Thyroid gland (tissue), 4 donors: ENCODE measurements around the gene STAT3. TPM values are rescaled to one million over a fixed set of nuclear protein-coding genes. Genes with fewer than 3 reads are reported as not detected.
"Not testable (repeated sequence)": the region's sequence is repeated elsewhere in the genome, so short reads cannot be mapped to it uniquely, and the experiment has no call there.

Experiments used
- DNase-seq, 2 donors: peaks; one replicate each; pipeline ENCODE4 v3.0.0-alpha.2; 2019
- H3K27ac ChIP-seq, 3 donors: fragments of 200-600 bp; sonication (generic); 1 replicate in 2 of 3; 2 replicates in 1 of 3; pipeline ENCODE4 v1.5.1; 2016 to 2019; ENCODE audit warnings: mild to moderate bottlenecking in 1 of 3, moderate library complexity in 1 of 3
- H3K27me3 ChIP-seq: fragments of 200-600 bp; sonication (generic); one replicate; pipeline ENCODE4 v1.5.1; 2019
- H3K36me3 ChIP-seq, 2 donors: fragments of 200-600 bp; sonication (generic); one replicate each; pipeline ENCODE4 v1.5.1; 2016 to 2019
- H3K4me1 ChIP-seq, 2 donors: fragments of 200-600 bp; sonication (generic); one replicate each; pipeline ENCODE4 v1.5.1; 2017 to 2019
- H3K4me3 ChIP-seq, 3 donors: fragments of 200-600 bp; sonication (generic); replicated peaks in 1 of 3; 1 replicate in 2 of 3; 2 replicates in 1 of 3; pipeline ENCODE4 v1.5.1; 2016; ENCODE audit warnings: mild to moderate bottlenecking in 1 of 3
- H3K9me3 ChIP-seq: fragments of 200-600 bp; sonication (generic); one replicate; pipeline ENCODE4 v1.5.1; 2017
- POLR2A ChIP-seq, 2 donors: fragments of 450-650 bp; IDR thresholded peaks; one replicate each; pipeline ENCODE4 v1.6.1; 2017; ENCODE audit warnings: antibody characterized with exemption in 2 of 2, mild to moderate bottlenecking in 2 of 2, moderate library complexity in 1 of 2
- WGBS, 2 donors: methylation state at CpG; one replicate each; pipeline ENCODE4 v1.1.5; 2017; 5-methylcytosine and 5-hydroxymethylcytosine counted together
- intact Hi-C: fragments of 100-400 bp; cut with DNase I; formaldehyde crosslinking; loops from one replicate; pipeline ENCODE4 v1.15.1; 2023
- total RNA-seq, 4 donors: library from RNA; depleted of rRNA; stranded (reverse); fragments of >200 nt; gene quantifications; one replicate each; pipeline ENCODE4 v1.2.3, GENCODE V29; 2016
- TF ChIP-seq, protein P1 (sequence below), 6 experiments: fragments of 200-600 bp in 3 of 6; fragments of 450-650 bp in 3 of 6; sonication (generic) in 3 of 6; IDR thresholded peaks; one replicate each; pipeline ENCODE4 v1.5.1; 2016 to 2019; ENCODE audit warnings: antibody characterized with exemption in 6 of 6, mild to moderate bottlenecking in 2 of 6, inconsistent platforms in 1 of 6, moderate library complexity in 1 of 6

Gene STAT3
- total RNA-seq, 4 donors from 2014 or later: 147 to 292 (median 206) TPM

DNA sequence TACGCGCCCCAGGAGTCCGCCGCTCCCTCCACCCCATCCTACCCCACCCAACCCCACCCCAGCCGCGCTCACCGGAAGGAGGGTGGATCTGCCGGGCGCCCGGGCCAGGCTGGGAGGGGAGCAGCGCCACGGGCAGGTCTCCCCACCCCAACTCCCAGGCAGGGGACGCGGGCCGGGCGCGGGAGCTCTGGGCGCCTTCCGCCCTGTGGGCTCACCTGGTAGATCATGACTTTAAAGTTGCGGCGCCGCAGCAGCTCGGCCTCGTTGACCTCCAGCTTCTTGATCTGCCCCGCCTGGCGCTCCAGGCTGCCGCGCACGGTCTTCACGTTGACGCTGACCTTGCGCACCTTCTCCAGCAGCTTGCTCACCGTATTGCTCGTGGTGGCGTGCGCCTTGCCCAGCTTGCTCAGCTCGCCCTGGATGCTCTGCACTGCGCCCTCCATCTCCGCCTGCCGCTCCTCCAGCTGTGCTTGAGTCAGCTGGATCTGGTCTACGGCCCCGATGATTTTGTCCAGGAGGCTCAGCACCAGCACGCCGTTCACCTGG is 34.2 kb upstream of the STAT3 start:
- DNase-seq: peak; percentile 48 to 53
- H3K4me1 ChIP-seq: peaks cover 12 to 16% of the 10 kb centered on the region in 2 donors
- intact Hi-C loops: loop anchor here (5.0 kb wide), 1 partner anchor 95 kb away; no protein-coding TSS in a partner anchor
- TF ChIP-seq POLR2A (IDR thresholded peaks at IDR 0.05): no peak
- TF ChIP-seq, protein P1, sequence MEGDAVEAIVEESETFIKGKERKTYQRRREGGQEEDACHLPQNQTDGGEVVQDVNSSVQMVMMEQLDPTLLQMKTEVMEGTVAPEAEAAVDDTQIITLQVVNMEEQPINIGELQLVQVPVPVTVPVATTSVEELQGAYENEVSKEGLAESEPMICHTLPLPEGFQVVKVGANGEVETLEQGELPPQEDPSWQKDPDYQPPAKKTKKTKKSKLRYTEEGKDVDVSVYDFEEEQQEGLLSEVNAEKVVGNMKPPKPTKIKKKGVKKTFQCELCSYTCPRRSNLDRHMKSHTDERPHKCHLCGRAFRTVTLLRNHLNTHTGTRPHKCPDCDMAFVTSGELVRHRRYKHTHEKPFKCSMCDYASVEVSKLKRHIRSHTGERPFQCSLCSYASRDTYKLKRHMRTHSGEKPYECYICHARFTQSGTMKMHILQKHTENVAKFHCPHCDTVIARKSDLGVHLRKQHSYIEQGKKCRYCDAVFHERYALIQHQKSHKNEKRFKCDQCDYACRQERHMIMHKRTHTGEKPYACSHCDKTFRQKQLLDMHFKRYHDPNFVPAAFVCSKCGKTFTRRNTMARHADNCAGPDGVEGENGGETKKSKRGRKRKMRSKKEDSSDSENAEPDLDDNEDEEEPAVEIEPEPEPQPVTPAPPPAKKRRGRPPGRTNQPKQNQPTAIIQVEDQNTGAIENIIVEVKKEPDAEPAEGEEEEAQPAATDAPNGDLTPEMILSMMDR (IDR thresholded peaks at IDR 0.05): no peak
- 1 to 2% methylated on average over 26 to 28 of the region's 44 CpGs for WGBS, 2 donors
- no peaks in the 10 kb centered on the region for H3K9me3 ChIP-seq
- H3K27me3 ChIP-seq: no peaks in the 10 kb centered on the region
- no peaks in the 10 kb centered on the region for H3K36me3 ChIP-seq
- peak overlapping the region; percentile 21 to 99 (median 81) for H3K4me3 ChIP-seq
- H3K27ac ChIP-seq: peak overlapping the region; percentile 91 to 98 (median 96)

DNA sequence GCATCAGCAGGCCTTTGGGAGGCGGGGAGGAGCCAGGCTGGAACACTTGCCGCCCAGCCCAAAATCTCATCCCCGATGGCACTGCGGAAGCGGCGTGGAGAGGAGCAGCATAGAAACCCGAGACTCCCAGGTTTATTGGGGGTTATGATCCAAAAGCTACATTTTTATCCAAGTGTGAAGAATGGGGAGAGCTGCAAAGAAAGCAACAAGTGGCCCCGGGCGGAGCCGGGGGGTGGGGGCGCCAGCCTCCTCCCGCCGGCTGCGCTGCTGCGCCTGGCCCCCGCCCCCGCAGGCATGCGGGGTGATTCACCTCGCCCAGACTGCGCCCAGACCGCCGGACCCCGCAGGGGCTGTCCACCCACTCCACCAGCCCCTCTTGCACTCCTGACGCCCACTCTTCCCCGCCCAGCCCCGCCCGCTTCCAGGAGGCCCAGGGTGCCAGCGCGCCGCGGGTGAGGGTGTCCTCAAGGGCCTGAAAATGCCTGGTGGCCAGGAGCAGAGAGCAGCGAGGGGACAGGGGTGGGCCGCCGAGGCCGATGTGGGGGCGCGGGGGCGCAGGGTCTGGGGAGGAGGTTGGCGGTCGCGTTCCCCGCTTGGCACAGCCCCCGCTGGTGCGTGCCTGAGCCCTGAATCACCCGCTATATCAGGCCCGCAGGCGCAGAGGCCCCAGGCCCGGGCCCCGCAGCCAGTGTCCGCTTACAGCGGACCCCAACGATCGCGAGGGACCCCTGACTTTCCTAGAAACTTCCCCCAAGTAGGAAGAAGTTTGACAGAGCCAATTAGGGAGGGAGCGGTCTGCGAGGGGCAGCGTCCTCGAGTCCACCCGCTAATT is 33.5 kb upstream of the STAT3 start:
- intact Hi-C loops: loop anchor here (5.0 kb wide), 1 partner anchor 96 kb away; no protein-coding TSS in a partner anchor
- Histone ChIP-seq H3K27ac (peak overlapping the region; percentile 91 to 98 (median 96)), H3K27me3 (no peaks in the 10 kb centered on the region), H3K4me3 (peak overlapping the region; percentile 12 to 99 (median 81)), H3K4me1 (peaks cover 17 to 23% of the 10 kb centered on the region in 2 donors), H3K9me3 (no peaks in the 10 kb centered on the region), H3K36me3 (no peaks in the 10 kb centered on the region)
- TF ChIP-seq, protein P1 (IDR thresholded peaks at IDR 0.05): no peak
- peak in 1 of 2 donors; percentile 4 for TF ChIP-seq POLR2A (IDR thresholded peaks at IDR 0.05)
- DNase-seq: peak; percentile 69 to 70
- WGBS, 2 donors: 4 to 9% methylated on average over 18 to 35 of the region's 59 CpGs

DNA sequence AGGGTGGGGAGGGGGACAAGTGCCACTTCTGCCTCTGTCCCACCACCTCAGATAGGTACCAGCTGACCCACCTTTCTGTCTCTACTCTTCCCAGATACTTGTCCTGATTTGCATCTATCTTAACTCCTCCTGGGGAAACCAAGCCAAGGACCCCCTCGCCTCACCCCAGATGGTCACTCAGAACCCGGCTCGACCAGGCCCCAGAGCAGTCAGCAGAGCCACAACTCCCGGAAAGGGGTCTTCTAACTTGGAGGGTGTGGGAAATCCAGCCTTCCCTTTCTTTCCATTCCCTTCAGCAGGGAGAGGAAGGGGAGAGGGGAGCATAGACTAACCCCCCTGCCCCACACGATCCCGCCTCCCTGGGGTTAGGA is 32.9 kb upstream of the STAT3 start:
- Histone ChIP-seq H3K4me3 (peak overlapping the region; percentile 12 to 99 (median 81)), H3K27ac (peak overlapping the region; percentile 91 to 98 (median 96)), H3K4me1 (peaks cover 23 to 28% of the 10 kb centered on the region in 2 donors), H3K27me3 (no peaks in the 10 kb centered on the region), H3K36me3 (no peaks in the 10 kb centered on the region), H3K9me3 (no peaks in the 10 kb centered on the region)
- intact Hi-C loops: loop anchor here (5.0 kb wide), 1 partner anchor 96 kb away; no protein-coding TSS in a partner anchor
- no peak for TF ChIP-seq POLR2A (IDR thresholded peaks at IDR 0.05)
- TF ChIP-seq, protein P1 (IDR thresholded peaks at IDR 0.05): no peak
- 37 to 45% methylated on average over 6 of the region's 6 CpGs for WGBS, 2 donors
- DNase-seq: no peak

DNA sequence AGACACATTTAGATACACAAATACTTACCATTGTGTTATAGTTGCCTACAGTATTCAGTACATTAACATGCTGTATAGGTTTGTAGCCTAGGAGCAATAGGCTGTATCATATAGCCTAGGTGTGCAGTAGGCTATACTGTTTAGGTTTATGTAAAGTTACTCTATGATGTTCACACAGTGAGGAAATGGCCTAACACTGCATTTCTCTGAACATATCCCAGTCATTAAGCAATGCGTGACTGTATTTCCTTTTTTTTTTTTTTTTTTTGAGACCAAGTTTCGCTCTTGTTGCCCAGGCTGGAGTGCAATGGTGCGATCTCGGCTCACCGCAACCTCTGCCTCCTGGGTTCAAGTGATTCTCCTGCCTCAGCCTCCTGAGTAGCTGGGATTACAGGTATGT is 29.7 kb upstream of the STAT3 start:
- not testable (repeated sequence) for H3K27me3 ChIP-seq, H3K4me3 ChIP-seq, H3K9me3 ChIP-seq, H3K36me3 ChIP-seq, DNase-seq
- intact Hi-C loops: loop anchor here (10.0 kb wide), 1 partner anchor 47 kb away; no protein-coding TSS in a partner anchor
- Histone ChIP-seq H3K27ac (peak overlapping the region in 1 of 3 donors; percentile 87), H3K4me1 (peaks cover 43 to 52% of the 10 kb centered on the region in 2 donors)
- WGBS, 2 donors: 78 to 83% methylated on average over 5 of the region's 5 CpGs

DNA sequence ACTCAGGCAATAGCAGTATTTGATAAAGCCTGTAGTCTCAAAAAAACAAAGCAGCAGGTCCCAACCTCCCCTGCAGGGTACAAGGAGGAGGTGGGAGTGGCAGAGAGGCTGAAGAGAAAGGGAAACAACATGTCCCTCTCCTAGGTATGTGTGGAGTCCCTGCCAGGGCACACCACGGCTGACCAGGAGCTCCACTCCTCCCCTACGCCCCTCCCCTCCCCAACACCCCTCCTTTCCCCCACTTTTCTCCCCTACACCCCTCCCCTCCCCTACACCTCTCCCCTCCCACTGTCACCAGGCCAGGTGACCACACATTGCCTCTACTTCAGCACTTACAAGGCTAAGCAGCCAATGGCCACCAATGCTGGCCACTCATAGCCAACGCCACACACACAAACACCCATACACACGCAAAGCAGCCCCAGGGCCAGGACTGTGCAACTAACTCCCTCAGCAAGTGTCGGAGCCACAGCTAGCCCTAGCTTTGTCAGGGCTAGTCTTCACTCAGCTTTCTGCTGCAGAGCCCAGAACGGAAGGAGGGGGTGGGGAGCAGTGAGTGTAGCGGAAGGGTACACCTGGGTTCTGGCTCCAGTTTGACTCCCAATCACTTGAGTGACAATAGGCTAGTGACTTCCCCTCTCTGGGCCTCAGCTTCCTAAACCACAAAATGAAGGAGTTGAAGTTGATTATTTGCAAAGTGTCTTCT is 26.6 kb upstream of the STAT3 start:
- TF ChIP-seq, protein P1 (IDR thresholded peaks at IDR 0.05): peak in 4 of 6 experiments; percentile 11 to 36 (median 28)
- peak in 1 of 2 donors; percentile 11 for TF ChIP-seq POLR2A (IDR thresholded peaks at IDR 0.05)
- peaks cover 52 to 63% of the 10 kb centered on the region in 2 donors for H3K4me1 ChIP-seq
- H3K27me3 ChIP-seq: no peaks in the 10 kb centered on the region
- WGBS, 2 donors: 34 to 37% methylated on average over 7 of the region's 7 CpGs
- no peak overlapping the region for H3K4me3 ChIP-seq
- no peaks in the 10 kb centered on the region for H3K9me3 ChIP-seq
- intact Hi-C loops: loop anchor here (10.0 kb wide), 1 partner anchor 50 kb away; no protein-coding TSS in a partner anchor
- DNase-seq: peak; percentile 80 to 86
- H3K36me3 ChIP-seq: no peaks in the 10 kb centered on the region
- peak overlapping the region; percentile 87 to 93 (median 89) for H3K27ac ChIP-seq
